Chondrocyte (in vitro differentiated cells): ENCODE measurements around the gene P2RX2. TPM values are rescaled to one million over a fixed set of nuclear protein-coding genes. Genes with fewer than 3 reads are reported as not detected.

ENCODE experiments used
- DNase-seq: peaks from one replicate; pipeline ENCODE4 v3.0.0; 2021; ENCODE audit warnings: mixed read lengths, low spot score
- H3K27ac Mint-ChIP-seq: one replicate; pipeline ENCODE4 v1.8.0; 2021; ENCODE audit warnings: mild to moderate bottlenecking, moderate library complexity, mixed read lengths; ENCODE audit not compliant: unreplicated experiment
- H3K27me3 Mint-ChIP-seq: 2 replicates; pipeline ENCODE4 v1.8.0; 2021; ENCODE audit warnings: low read depth, mixed read lengths
- H3K36me3 Mint-ChIP-seq: 2 replicates; pipeline ENCODE4 v1.8.0; 2021; ENCODE audit warnings: low read depth, mixed read lengths
- H3K4me1 Mint-ChIP-seq: 2 replicates; pipeline ENCODE4 v1.8.0; 2021; ENCODE audit warnings: low read depth, mild to moderate bottlenecking, mixed read lengths
- H3K4me3 Mint-ChIP-seq: one replicate; pipeline ENCODE4 v1.8.0; 2021; ENCODE audit warnings: mild to moderate bottlenecking, moderate library complexity, mixed read lengths; ENCODE audit not compliant: unreplicated experiment
- H3K9me3 Mint-ChIP-seq: 2 replicates; pipeline ENCODE4 v1.8.0; 2021; ENCODE audit warnings: low read depth, mixed read lengths
- total RNA-seq: library from RNA; stranded (reverse); gene quantifications from 3 replicates; pipeline ENCODE4 v1.2.1, GENCODE V29; 2021
- TF ChIP-seq, protein P1 (sequence below): fragments of 200-600 bp; sonication (generic); IDR thresholded peaks from 2 replicates; pipeline ENCODE4 v1.5.0; 2021; ENCODE audit warnings: antibody characterized with exemption, mild to moderate bottlenecking, moderate library complexity

P2RX2 gene
- total RNA-seq, 1 donor from 2014 or later, result not detected

DNA sequence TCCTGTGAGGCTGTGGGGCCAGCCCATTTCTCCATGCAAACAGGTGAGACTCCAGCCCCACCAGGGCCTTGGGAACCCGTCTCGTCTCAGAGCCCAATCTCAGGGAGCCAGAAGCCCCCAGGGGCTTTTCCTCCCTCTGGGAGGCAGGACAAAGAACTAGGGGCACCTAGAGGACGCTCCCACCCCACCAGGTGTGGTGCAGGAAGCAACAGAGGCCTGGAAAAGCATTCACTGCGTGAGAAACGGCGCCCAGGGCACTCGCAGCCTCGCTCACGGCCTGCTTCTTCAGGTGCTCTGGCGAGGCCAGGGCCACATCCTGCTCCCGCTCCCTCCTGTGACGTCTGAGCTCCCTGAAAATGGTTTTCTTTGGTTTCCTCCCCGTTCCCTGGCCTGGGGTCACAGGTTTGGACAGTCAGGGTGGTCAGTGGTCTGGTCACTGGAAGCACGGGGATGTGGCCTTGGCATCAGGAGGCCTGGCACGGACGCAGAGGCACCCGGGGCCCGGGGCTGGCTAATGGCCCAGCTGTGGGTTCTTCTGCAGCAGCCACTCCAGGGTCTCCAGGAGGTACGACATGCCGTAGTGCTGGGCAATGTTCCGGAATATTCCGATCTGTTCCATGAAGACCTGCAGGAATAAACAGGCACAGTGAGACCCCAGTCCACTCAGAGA is 5.7 kb downstream of the P2RX2 start:
- Mint-ChIP-seq H3K27me3 (peaks cover 2% of the 10 kb centered on the region), H3K36me3 (peaks cover 13% of the 10 kb centered on the region), H3K4me3 (no peak overlapping the region), H3K27ac (no peak overlapping the region), H3K9me3 (no peaks in the 10 kb centered on the region), H3K4me1 (peaks cover 14% of the 10 kb centered on the region)
- TF ChIP-seq, protein P1, sequence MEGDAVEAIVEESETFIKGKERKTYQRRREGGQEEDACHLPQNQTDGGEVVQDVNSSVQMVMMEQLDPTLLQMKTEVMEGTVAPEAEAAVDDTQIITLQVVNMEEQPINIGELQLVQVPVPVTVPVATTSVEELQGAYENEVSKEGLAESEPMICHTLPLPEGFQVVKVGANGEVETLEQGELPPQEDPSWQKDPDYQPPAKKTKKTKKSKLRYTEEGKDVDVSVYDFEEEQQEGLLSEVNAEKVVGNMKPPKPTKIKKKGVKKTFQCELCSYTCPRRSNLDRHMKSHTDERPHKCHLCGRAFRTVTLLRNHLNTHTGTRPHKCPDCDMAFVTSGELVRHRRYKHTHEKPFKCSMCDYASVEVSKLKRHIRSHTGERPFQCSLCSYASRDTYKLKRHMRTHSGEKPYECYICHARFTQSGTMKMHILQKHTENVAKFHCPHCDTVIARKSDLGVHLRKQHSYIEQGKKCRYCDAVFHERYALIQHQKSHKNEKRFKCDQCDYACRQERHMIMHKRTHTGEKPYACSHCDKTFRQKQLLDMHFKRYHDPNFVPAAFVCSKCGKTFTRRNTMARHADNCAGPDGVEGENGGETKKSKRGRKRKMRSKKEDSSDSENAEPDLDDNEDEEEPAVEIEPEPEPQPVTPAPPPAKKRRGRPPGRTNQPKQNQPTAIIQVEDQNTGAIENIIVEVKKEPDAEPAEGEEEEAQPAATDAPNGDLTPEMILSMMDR, result no peak
- DNase-seq, result no peak

DNA sequence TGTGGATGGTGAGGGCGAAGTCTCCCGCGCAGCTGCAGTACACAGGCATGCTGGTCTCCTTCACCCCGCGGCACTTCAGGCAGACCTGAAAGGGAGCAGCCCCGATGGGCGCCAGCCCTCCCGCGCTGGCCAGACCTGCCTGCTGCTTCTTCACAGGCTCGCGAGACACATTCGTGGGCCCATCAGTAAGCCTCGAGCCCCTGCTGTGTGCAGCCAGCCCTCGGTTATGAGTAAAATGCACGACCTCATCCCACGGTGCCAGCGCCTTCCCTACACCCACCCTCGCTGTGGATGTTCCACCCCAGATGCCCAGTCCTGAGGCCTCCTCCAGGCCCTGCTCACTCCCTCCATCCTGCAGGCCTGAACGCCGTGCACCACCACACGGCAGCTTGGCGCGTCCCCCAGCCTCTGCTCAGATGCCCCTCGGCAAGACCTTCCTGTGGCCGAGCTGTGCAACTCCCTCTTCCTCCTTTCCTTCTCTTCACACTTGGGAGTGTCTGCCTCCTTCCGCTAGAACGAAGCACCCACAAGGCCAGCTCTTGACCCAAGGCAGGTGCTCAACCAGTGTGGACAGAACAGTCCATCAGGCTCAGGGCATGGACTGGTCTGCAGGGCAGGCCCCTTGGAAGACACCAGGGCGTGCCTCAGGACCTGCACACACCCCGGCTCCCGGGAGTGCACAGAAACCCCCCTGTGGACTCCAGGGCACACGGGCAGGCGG is 6.5 kb downstream of the P2RX2 start:
- Mint-ChIP-seq H3K4me1 (peaks cover 14% of the 10 kb centered on the region), H3K27me3 (peaks cover 2% of the 10 kb centered on the region), H3K36me3 (peaks cover 20% of the 10 kb centered on the region), H3K9me3 (no peaks in the 10 kb centered on the region), H3K4me3 (no peak overlapping the region), H3K27ac (no peak overlapping the region)
- DNase-seq, result no peak
- TF ChIP-seq, protein P1, result no peak

DNA sequence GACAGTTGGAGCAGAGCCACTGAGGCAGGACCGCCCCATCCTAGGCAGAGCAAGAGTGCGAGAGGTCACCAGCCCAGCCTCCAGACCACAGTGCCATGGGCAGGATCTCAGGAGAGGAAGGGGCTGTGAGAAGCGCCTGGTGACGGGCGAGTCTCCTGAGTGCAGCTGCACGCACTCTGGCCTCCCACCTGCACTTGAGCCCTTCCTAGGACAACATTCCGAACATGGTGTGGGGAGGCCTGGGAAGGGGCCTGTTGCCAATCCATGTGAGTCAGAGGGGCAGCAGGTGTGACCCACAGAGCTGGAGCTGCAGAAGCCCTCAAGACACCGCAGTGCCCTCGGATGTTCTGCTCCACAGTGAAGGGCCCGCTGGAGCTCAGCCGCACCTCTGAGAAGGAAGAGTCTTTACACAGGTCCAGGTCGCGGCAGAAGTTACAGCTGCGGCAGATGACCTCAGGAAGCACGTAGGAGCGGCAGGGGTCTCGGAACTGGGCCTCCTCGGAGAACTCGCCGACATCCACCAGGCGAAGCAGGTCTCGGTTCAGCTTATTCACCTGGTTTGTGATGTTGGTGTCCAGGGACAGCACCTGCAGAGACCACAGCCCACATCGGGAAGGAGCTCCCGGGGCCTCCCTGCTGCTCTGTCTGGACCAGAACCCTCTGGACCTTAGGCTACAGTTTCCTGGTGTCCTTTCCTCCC is 7.3 kb downstream of the P2RX2 start:
- Mint-ChIP-seq H3K9me3 (no peaks in the 10 kb centered on the region), H3K36me3 (peaks cover 27% of the 10 kb centered on the region), H3K27me3 (peaks cover 1% of the 10 kb centered on the region), H3K4me1 (peaks cover 14% of the 10 kb centered on the region), H3K27ac (no peak overlapping the region), H3K4me3 (no peak overlapping the region)
- no peak for DNase-seq
- TF ChIP-seq, protein P1, result no peak

DNA sequence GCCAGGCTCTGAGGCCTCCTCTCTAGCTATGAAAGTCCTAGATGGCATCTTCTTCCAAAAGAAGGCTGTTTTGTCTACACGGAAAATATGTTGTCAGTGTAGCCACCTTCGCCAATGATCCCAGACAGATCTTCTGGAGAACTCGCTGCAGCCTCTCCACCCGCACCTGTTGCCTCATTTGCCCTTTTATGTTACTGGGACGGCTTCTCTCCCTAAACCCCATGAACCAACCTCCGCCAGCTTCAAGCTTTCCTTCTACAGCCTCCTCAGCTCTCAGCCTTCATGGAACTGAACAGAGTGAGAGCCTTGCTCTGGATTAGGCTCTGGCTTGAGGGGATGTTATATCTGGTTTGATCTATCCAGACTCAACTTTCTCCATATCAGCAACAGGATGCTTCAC is 10.8 kb downstream of the P2RX2 start:
- Mint-ChIP-seq H3K27me3 (no peaks in the 10 kb centered on the region), H3K9me3 (no peaks in the 10 kb centered on the region), H3K27ac (no peak overlapping the region), H3K4me3 (no peak overlapping the region), H3K4me1 (no peaks in the 10 kb centered on the region), H3K36me3 (peaks cover 40% of the 10 kb centered on the region)
- TF ChIP-seq, protein P1, result no peak
- DNase-seq, result no peak

DNA sequence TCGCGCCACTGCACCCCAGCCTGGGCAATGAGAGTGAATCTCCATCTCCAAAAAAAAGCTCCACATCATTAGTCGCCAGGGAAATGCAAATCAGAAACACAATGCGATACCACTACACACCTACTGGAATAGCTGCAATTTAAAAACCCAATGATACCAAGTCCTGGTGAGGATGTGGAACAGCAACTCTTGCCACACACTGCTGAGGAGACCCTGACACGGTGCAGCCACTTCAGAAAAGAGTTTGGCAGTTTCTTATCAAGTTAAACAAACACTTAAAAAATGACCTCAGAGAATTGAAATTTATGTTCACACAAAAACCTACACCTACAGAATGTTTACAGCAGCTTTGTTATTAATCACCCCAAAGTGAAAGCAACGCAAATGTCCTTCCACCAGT is 12.1 kb downstream of the P2RX2 start:
- H3K9me3 Mint-ChIP-seq, result no peaks in the 10 kb centered on the region
- H3K4me1 Mint-ChIP-seq, result no peaks in the 10 kb centered on the region
- no peak overlapping the region for H3K4me3 Mint-ChIP-seq
- no peak overlapping the region for H3K27ac Mint-ChIP-seq
- no peaks in the 10 kb centered on the region for H3K27me3 Mint-ChIP-seq
- peaks cover 48% of the 10 kb centered on the region for H3K36me3 Mint-ChIP-seq
- TF ChIP-seq, protein P1, result no peak
- no peak for DNase-seq
